ENCODE data around the gene APBB2.

The APBB2 gene

DNA sequence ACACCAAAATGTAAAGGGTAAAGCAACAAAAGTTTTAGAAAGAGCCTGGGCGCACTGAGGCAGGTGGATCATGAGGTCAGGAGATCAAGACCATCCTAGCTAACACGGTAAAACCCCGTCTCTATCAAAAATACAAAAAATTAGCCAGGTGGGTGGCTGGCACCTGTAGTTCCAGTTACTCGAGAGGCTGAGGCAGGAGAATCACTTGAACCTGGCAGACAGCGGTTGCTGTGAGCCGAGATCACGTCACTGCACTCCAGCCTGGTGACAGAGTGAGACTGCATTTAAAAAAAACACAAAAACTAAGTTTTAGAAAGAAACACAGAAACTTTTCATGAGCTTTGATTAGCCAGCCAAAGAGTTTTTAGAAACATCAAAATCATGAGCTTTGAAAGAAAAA lies 76.5 kb downstream of the APBB2 start:
- Histone ChIP-seq H3K27me3 (ENCODE audit: insufficient read depth, poor library complexity, severe bottlenecking) (no peaks in the 10 kb centered on the region), H3K4me3 (ENCODE audit: severe bottlenecking) (no peak overlapping the region), H3K4me1 (ENCODE audit: insufficient read depth, poor library complexity, severe bottlenecking) (peaks cover 53% of the 10 kb centered on the region), H3K9me3 (ENCODE audit: severe bottlenecking) (no peaks in the 10 kb centered on the region), H3K36me3 (ENCODE audit: low read depth) (peaks cover 47% of the 10 kb centered on the region), H3K27ac (ENCODE audit: poor library complexity, severe bottlenecking) (peak overlapping the region; percentile 78)
- no peak for ATAC-seq (ENCODE audit: low read depth)
- no peak for DNase-seq (ENCODE audit: low spot score)
- TF ChIP-seq, protein P1, sequence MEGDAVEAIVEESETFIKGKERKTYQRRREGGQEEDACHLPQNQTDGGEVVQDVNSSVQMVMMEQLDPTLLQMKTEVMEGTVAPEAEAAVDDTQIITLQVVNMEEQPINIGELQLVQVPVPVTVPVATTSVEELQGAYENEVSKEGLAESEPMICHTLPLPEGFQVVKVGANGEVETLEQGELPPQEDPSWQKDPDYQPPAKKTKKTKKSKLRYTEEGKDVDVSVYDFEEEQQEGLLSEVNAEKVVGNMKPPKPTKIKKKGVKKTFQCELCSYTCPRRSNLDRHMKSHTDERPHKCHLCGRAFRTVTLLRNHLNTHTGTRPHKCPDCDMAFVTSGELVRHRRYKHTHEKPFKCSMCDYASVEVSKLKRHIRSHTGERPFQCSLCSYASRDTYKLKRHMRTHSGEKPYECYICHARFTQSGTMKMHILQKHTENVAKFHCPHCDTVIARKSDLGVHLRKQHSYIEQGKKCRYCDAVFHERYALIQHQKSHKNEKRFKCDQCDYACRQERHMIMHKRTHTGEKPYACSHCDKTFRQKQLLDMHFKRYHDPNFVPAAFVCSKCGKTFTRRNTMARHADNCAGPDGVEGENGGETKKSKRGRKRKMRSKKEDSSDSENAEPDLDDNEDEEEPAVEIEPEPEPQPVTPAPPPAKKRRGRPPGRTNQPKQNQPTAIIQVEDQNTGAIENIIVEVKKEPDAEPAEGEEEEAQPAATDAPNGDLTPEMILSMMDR (IDR thresholded peaks at IDR 0.05; ENCODE audit: poor library complexity, severe bottlenecking) = no peak

DNA sequence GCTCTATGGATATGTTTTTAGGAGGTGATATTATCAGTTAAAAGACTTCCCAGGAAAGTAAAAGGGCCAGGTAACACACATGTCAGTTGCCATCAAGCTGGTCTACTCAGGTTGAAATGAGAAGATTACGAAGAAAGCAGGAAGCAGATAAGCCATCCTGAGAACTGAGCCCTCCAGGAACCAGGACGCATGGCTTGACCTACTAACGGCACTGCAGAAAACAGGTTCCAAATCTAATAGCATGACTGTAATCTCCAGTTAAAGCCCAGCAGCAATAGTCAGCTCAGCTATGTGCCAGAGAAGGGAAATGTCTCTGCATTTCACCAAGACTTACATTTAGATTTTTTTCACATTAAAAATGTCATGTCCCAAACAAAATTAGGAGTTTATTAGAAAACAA lies 77.9 kb downstream of the APBB2 start:
- TF ChIP-seq, protein P1 (IDR thresholded peaks at IDR 0.05; ENCODE audit: poor library complexity, severe bottlenecking) = no peak
- H3K27ac ChIP-seq (ENCODE audit: poor library complexity, severe bottlenecking) = peak overlapping the region; percentile 78
- H3K36me3 ChIP-seq (ENCODE audit: low read depth) = peaks cover 33% of the 10 kb centered on the region
- H3K4me1 ChIP-seq (ENCODE audit: insufficient read depth, poor library complexity, severe bottlenecking) = peaks cover 59% of the 10 kb centered on the region
- DNase-seq (ENCODE audit: low spot score) (no peak), ATAC-seq (ENCODE audit: low read depth) (no peak)
- H3K4me3 ChIP-seq (ENCODE audit: severe bottlenecking) = no peak overlapping the region
- H3K27me3 ChIP-seq (ENCODE audit: insufficient read depth, poor library complexity, severe bottlenecking) = no peaks in the 10 kb centered on the region
- no peaks in the 10 kb centered on the region for H3K9me3 ChIP-seq (ENCODE audit: severe bottlenecking)

DNA sequence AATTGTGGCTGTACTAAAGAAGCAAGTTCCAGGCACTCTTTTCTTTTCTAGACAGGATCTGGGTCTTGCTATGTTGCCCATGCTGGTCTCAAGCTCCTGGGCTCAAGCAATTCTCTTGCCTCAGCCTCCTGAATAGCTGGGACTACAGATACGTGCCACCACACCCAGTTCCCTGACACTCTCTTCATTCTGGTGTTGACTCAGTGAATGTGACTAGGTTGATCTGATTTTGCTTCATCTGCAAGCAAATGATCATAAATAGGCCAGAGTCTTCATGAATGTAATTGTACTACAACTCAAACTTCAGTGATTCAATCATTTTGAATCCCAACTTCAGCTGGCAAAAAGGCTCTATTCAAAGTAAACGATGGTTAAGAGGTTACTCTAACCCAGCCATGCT lies 78.5 kb downstream of the APBB2 start:
- TF ChIP-seq, protein P1 (IDR thresholded peaks at IDR 0.05; ENCODE audit: poor library complexity, severe bottlenecking) = no peak
- H3K36me3 ChIP-seq (ENCODE audit: low read depth) = peaks cover 28% of the 10 kb centered on the region
- DNase-seq (ENCODE audit: low spot score) (no peak), ATAC-seq (ENCODE audit: low read depth) (peak; percentile 62)
- H3K27ac ChIP-seq (ENCODE audit: poor library complexity, severe bottlenecking) = peak overlapping the region; percentile 78
- H3K27me3 ChIP-seq (ENCODE audit: insufficient read depth, poor library complexity, severe bottlenecking) = no peaks in the 10 kb centered on the region
- H3K9me3 ChIP-seq (ENCODE audit: severe bottlenecking) = no peaks in the 10 kb centered on the region
- no peak overlapping the region for H3K4me3 ChIP-seq (ENCODE audit: severe bottlenecking)
- peaks cover 62% of the 10 kb centered on the region for H3K4me1 ChIP-seq (ENCODE audit: insufficient read depth, poor library complexity, severe bottlenecking)

DNA sequence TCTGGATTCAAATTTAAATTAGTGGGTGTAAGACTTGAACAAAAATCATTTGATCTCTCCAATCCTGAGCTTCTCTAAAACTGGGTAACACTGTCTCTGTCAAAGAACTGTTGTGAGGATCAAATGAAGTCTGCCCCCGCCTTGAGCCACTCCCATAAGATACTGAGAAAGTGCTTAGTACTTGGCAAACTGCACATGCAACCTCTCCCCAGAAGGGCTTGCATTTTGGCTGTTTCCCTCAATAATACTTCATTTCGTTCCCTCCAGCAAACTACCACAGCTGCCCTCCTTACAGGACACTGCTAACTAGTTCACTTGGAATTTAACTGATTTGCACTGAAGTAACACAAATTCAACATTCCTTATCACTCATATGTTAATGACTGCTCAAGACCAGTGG lies 79.8 kb downstream of the APBB2 start:
- TF ChIP-seq, protein P1 (IDR thresholded peaks at IDR 0.05; ENCODE audit: poor library complexity, severe bottlenecking) = no peak
- Histone ChIP-seq H3K4me3 (ENCODE audit: severe bottlenecking) (no peak overlapping the region), H3K36me3 (ENCODE audit: low read depth) (peaks cover 20% of the 10 kb centered on the region), H3K9me3 (ENCODE audit: severe bottlenecking) (no peaks in the 10 kb centered on the region), H3K27ac (ENCODE audit: poor library complexity, severe bottlenecking) (peak overlapping the region; percentile 78), H3K27me3 (ENCODE audit: insufficient read depth, poor library complexity, severe bottlenecking) (no peaks in the 10 kb centered on the region), H3K4me1 (ENCODE audit: insufficient read depth, poor library complexity, severe bottlenecking) (peaks cover 62% of the 10 kb centered on the region)
- DNase-seq (ENCODE audit: low spot score) (no peak), ATAC-seq (ENCODE audit: low read depth) (peak; percentile 15; the same call in 1 of the 3 replicates)

DNA sequence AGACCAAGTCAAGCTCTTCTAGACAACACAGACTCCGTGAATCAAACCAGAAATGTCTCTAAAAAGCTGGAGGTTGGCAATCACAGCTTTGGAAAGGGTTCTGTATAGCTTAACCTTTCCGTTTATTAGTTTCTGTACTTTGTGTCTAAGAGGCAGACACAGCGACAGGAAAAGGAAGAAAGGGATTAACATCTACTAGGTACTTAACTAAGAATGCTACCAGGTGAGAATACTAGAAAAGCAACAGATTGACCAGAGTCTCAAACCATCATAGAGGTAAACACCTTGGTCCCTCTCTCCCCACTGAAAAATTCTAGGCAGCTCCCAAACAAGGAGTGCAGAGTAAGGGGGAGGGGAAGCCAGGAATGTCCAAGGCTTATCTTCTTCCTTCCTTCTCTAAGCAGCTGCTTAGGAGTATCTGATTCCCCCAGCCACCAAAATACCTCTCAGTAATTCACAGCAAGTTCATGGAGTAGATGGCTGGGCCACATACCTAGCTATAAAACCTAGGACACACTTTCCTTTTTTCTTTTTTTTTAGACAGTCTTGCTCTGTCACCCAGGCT lies 80.8 kb downstream of the APBB2 start:
- DNase-seq (ENCODE audit: low spot score) = no peak
- Histone ChIP-seq H3K4me3 (ENCODE audit: severe bottlenecking) (no peak overlapping the region), H3K27ac (ENCODE audit: poor library complexity, severe bottlenecking) (peak overlapping the region; percentile 78), H3K36me3 (ENCODE audit: low read depth) (peaks cover 10% of the 10 kb centered on the region), H3K4me1 (ENCODE audit: insufficient read depth, poor library complexity, severe bottlenecking) (peaks cover 62% of the 10 kb centered on the region), H3K9me3 (ENCODE audit: severe bottlenecking) (no peaks in the 10 kb centered on the region), H3K27me3 (ENCODE audit: insufficient read depth, poor library complexity, severe bottlenecking) (no peaks in the 10 kb centered on the region)
- TF ChIP-seq, protein P1 (IDR thresholded peaks at IDR 0.05; ENCODE audit: poor library complexity, severe bottlenecking) = no peak
- ATAC-seq (ENCODE audit: low read depth) = peak; percentile 65

Measured in RWPE2 (cell line).